HG03108 (cell line): ENCODE measurements around the gene HRH1.
"Not testable (repeated sequence)": the region's sequence is repeated elsewhere in the genome, so short reads cannot be mapped to it uniquely, and the experiment has no call there.

Source experiments
- ATAC-seq: cut with Tn5 transposase; IDR thresholded peaks from one replicate; pipeline ENCODE4 v1.9.1; 2021; ENCODE audit warnings: moderate library complexity; ENCODE audit not compliant: unreplicated experiment

HRH1 gene

GRCh38 chr3:11236588-11237461 is 82.5 kb downstream of the HRH1 start:
- no peak for ATAC-seq

- ATAC-seq: no peak
These were observed 83.8 kb downstream of the HRH1 start for GRCh38 chr3:11238060-11238459.

GRCh38 chr3:11238880-11239279 is 84.6 kb downstream of the HRH1 start:
- ATAC-seq: no peak

- ATAC-seq: no peak
These were observed 85.5 kb downstream of the HRH1 start for GRCh38 chr3:11239796-11240195.

- ATAC-seq: no peak
These were observed 86.2 kb downstream of the HRH1 start for GRCh38 chr3:11240496-11240895.

- ATAC-seq: no peak
These were observed 89.9 kb downstream of the HRH1 start for GRCh38 chr3:11244121-11244677.

GRCh38 chr3:11245276-11245675 is 91.0 kb downstream of the HRH1 start:
- no peak for ATAC-seq

GRCh38 chr3:11245827-11246662 is 91.8 kb downstream of the HRH1 start:
- ATAC-seq: no peak

GRCh38 chr3:11246663-11246970 is 92.3 kb downstream of the HRH1 start:
- no peak for ATAC-seq

- no peak for ATAC-seq
These were observed 93.1 kb downstream of the HRH1 start for GRCh38 chr3:11247362-11247761.

GRCh38 chr3:11248596-11248995 is 94.3 kb downstream of the HRH1 start:
- ATAC-seq: no peak

- no peak for ATAC-seq
These were observed 96.9 kb downstream of the HRH1 start for GRCh38 chr3:11250902-11251806.

- no peak for ATAC-seq
These were observed 97.5 kb downstream of the HRH1 start for GRCh38 chr3:11251807-11252176.

GRCh38 chr3:11254876-11255275 is 100.6 kb downstream of the HRH1 start:
- ATAC-seq: no peak

- not testable (repeated sequence) for ATAC-seq
These were observed 101.2 kb downstream of the HRH1 start for GRCh38 chr3:11255537-11255936.

- ATAC-seq: no peak
These were observed 104.7 kb downstream of the HRH1 start for GRCh38 chr3:11258958-11259357.

- ATAC-seq: no peak
These were observed 106.2 kb downstream of the HRH1 start for GRCh38 chr3:11260460-11260859.

- ATAC-seq: no peak
These were observed 114.7 kb downstream of the HRH1 start for GRCh38 chr3:11269007-11269406.

GRCh38 chr3:11271986-11272904 is 118.0 kb downstream of the HRH1 start, which contains the start of gene ATG7:
Gene ATG7 (plus strand): TSS chr3:11272397. CDS start chr3:11298696, 26,299 bp downstream.
- ATAC-seq: peak; percentile 97
